ENCODE measurements around the gene NUP214.
"Not testable (repeated sequence)": the region's sequence is repeated elsewhere in the genome, so short reads cannot be mapped to it uniquely, and the experiment has no call there.

NUP214 gene

GRCh38 chr9:131262327-131263032 is 137.1 kb downstream of the NUP214 start:
- TF ChIP-seq CTCF (IDR thresholded peaks at IDR 0.05; ENCODE audit: extremely low read depth, missing control alignments): no peak
- no peak for DNase-seq (ENCODE audit: low spot score)

GRCh38 chr9:131263033-131263343 is 137.6 kb downstream of the NUP214 start:
- DNase-seq (ENCODE audit: low spot score): not testable (repeated sequence)

- no peak for DNase-seq (ENCODE audit: low spot score)
- no peak for TF ChIP-seq CTCF (IDR thresholded peaks at IDR 0.05; ENCODE audit: extremely low read depth, missing control alignments)
Measured at GRCh38 chr9:131263701-131264100, 138.3 kb downstream of the NUP214 start.

GRCh38 chr9:131264231-131264630 is 138.8 kb downstream of the NUP214 start:
- no peak for DNase-seq (ENCODE audit: low spot score)
- TF ChIP-seq CTCF (IDR thresholded peaks at IDR 0.05; ENCODE audit: extremely low read depth, missing control alignments): no peak

- TF ChIP-seq CTCF (IDR thresholded peaks at IDR 0.05; ENCODE audit: extremely low read depth, missing control alignments): no peak
- DNase-seq (ENCODE audit: low spot score): no peak
Measured at GRCh38 chr9:131266266-131267229, 141.2 kb downstream of the NUP214 start.

- no peak for TF ChIP-seq CTCF (IDR thresholded peaks at IDR 0.05; ENCODE audit: extremely low read depth, missing control alignments)
- DNase-seq (ENCODE audit: low spot score): peak; percentile 70
Measured at GRCh38 chr9:131270171-131271015, 145.0 kb downstream of the NUP214 start.

- DNase-seq (ENCODE audit: low spot score): not testable (repeated sequence)
Measured at GRCh38 chr9:131271016-131271273, 145.6 kb downstream of the NUP214 start.

GRCh38 chr9:131271506-131271931 is 146.1 kb downstream of the NUP214 start:
- no peak for TF ChIP-seq CTCF (IDR thresholded peaks at IDR 0.05; ENCODE audit: extremely low read depth, missing control alignments)
- no peak for DNase-seq (ENCODE audit: low spot score)
